Ramos (cell line): ENCODE measurements around the gene LAMA5.

Source experiments
- in situ Hi-C: fragments of 300-500 bp; cut with MboI; formaldehyde crosslinking; loops from one replicate; pipeline ENCODE4 v1.14.3; 2022; ENCODE audit warnings: low sequenced_read_pairs; ENCODE audit not compliant: unreplicated experiment

Gene LAMA5, protein sequence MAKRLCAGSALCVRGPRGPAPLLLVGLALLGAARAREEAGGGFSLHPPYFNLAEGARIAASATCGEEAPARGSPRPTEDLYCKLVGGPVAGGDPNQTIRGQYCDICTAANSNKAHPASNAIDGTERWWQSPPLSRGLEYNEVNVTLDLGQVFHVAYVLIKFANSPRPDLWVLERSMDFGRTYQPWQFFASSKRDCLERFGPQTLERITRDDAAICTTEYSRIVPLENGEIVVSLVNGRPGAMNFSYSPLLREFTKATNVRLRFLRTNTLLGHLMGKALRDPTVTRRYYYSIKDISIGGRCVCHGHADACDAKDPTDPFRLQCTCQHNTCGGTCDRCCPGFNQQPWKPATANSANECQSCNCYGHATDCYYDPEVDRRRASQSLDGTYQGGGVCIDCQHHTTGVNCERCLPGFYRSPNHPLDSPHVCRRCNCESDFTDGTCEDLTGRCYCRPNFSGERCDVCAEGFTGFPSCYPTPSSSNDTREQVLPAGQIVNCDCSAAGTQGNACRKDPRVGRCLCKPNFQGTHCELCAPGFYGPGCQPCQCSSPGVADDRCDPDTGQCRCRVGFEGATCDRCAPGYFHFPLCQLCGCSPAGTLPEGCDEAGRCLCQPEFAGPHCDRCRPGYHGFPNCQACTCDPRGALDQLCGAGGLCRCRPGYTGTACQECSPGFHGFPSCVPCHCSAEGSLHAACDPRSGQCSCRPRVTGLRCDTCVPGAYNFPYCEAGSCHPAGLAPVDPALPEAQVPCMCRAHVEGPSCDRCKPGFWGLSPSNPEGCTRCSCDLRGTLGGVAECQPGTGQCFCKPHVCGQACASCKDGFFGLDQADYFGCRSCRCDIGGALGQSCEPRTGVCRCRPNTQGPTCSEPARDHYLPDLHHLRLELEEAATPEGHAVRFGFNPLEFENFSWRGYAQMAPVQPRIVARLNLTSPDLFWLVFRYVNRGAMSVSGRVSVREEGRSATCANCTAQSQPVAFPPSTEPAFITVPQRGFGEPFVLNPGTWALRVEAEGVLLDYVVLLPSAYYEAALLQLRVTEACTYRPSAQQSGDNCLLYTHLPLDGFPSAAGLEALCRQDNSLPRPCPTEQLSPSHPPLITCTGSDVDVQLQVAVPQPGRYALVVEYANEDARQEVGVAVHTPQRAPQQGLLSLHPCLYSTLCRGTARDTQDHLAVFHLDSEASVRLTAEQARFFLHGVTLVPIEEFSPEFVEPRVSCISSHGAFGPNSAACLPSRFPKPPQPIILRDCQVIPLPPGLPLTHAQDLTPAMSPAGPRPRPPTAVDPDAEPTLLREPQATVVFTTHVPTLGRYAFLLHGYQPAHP (N-terminal part only)

DNA sequence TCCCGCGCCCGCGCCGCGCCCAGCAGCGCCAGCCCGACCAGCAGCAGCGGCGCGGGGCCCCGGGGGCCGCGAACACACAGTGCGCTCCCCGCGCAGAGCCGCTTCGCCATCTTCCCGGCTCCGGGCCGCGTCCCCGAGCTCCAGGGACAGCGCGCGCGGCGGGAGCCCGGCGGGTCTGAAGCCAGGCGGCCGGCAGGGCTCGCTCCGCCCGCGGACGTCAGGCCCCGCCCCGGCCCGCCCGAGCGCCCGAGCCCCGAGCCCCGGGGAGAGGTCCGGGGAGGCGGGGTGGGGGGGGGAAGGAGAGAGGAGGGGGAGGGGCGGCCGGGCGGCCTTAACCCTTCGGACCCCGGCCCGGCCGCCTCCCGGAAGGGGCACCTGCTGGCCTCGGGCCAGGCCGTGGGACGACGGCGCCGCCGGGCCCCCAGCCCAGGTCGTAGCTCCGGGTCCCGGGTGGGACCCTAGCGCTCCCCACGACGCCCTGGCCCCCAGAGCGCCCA lies at the start of gene LAMA5:
Gene LAMA5 (minus strand): TSS at position 177 of the 497 bp plus-strand sequence. CDS start 67 bp downstream, at position 110.
- in situ Hi-C loops, result no loop called here

DNA sequence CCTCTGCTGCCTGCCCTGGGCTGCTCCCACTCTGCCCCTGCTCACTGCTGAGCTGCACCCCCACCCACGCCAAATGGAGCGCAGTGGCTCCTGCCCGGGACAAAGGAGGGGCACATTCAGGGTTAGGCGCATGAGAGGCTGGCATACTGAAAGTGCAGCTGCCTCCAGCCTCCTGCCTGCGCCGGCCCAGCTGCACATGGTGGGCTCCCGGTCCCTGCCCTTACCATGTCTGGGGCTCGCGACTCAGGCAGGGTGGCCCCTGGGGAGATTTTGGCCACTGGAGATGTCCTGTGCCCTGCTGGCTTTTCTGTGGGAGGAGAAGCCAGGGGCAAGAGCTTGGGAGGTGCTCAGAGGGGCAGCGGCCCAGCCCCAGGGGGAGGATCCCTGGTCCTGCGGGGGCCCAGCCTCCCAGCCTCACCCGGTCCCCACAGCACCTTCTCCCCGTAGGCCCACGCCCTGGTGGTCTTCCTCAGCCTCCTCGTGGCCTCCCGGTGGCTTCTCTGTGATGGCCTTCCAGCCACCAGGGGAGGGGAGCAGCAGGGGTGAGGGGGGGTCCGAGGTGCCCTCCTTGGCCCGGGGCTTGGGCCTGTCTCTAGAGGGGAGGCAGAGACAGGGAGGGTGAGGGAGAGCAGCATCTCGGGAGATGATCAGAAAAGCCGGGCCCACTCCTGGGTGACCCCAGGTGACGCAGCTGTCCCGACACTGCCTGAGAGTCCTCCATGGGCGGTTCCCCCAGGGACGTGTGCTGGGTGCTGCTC lies 48.4 kb upstream of the LAMA5 start:
- in situ Hi-C loops, result no loop called here

DNA sequence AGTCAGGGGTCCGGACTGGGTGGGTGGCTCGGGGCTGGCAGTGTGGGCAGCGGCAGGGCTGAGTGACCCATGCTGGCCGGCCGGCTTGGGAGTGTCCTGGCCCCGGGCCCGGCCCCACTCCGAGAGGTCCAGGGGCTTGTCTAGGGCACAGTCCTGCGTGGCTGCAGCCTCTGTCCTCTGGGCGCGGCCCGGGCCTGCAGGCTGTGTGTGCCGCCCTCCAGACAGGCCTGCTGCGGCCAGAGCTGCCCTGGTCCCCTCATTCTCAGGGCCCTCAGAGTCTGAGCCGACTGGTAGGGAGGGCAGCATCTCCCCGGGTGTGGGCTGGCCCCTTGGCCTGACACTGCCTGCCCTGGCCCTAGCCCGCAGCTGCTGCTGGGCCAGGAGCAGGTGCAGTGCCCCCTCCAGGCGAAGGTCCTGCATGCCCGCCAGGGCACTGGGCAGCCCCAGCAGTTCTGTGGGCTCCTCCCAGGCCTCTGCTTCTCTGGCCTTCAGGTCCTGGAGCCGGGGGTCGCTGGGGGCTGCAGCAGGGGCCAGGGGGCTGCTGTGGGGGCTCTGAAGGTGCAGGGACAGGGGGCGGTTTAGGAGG lies 46.9 kb upstream of the LAMA5 start:
- in situ Hi-C loops, result no loop called here

DNA sequence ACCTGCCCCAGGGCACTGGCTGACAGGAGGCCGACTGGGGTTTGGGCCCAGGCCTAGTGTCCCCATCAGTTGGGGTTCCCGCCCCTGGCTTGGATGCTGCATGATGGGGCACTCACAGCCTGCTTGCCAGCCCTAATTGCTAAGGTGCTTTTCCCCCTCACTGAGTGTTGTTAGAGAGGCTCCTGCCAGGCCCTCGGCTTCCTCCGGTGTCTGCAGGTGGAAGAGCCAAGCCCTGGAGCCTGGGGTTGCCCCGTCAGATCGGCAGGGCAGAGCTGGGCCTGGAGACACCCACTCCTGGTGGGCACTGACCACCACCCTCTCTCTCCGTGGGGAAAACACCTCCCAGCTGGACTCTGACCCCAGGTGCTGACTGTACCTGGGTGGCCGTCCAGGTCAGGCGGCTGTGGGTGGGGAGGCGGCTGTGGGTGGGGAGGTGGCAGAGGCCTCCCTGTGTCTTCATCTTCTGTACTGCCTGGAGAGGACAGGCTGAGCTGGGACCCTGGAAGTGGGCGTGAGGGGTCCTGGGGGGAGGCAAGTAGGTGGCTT lies 46.0 kb upstream of the LAMA5 start:
- in situ Hi-C loops, result no loop called here

DNA sequence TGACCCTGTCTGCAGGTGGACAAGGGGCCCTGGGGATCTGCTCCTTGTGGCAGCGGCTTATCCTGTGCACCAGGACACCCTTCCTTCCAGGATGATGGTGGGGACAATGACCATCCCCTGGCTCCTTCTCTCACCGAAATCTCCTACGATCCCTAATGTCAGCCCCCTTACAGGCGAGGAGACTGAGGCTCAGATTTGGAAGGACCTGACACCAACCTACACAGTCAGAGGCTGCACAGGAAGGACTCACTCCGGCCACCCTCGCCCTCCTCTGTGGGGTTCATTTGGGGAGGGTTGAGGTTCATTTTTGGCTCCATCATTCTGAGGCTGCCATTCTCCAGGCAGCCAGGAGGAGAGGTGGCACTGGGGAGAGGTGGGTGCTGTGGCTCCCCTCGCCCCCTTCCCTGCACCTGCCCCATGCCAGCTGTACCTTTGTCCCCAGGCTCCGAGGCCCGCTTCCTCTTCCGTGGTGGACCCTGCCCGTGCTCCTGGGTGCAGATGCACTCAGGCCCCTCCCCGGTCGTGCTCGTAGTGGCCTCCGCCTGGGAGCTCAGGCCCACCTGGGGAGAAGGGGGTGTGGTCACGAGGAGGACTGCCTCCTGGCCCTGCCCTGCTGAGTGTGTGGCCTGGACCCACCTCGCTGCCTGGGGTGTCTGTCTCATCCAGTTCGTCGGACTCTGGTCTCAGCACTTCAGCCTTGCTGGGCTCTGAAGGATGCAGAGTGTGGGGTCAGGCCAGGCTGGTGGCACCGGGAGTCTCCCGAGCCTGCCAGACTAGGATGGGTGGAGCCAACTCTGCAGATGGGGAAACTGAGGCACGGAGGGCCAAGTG lies 45.3 kb upstream of the LAMA5 start:
- in situ Hi-C loops, result no loop called here

DNA sequence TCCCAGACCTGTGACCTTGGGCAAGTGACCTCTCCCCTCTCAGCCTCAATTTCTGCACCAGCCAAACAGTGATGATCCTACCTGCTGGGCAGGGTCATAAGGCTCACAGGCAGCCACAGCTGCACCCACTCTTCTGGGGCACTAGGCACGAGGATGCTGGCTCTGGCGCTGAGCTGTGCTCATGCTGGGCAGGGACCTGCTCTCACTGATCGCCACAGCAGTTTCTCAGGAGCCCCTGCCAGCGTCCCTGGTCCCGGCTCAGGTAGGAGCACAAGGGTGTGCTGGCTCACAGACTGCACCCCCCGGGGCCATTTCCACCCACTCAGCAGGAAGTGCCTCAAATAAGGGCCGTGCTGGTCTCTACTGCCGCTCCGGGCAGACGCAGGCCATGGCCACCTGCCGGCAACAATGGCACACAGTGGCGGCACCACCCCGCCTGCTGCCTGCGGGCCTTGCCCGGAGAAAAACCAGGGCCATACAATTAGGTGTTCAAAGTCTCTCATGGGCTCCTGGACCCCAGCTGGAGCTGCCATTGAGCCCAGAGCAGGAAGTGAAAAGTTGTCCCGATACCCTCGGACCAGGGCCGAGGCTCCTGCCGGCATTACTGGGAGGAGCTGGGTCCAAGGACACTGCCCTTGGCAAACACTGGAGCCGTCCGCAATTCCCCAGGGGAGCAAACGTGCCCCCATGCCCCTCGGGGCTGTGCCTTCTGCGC lies 44.5 kb upstream of the LAMA5 start:
- in situ Hi-C loops, result no loop called here

DNA sequence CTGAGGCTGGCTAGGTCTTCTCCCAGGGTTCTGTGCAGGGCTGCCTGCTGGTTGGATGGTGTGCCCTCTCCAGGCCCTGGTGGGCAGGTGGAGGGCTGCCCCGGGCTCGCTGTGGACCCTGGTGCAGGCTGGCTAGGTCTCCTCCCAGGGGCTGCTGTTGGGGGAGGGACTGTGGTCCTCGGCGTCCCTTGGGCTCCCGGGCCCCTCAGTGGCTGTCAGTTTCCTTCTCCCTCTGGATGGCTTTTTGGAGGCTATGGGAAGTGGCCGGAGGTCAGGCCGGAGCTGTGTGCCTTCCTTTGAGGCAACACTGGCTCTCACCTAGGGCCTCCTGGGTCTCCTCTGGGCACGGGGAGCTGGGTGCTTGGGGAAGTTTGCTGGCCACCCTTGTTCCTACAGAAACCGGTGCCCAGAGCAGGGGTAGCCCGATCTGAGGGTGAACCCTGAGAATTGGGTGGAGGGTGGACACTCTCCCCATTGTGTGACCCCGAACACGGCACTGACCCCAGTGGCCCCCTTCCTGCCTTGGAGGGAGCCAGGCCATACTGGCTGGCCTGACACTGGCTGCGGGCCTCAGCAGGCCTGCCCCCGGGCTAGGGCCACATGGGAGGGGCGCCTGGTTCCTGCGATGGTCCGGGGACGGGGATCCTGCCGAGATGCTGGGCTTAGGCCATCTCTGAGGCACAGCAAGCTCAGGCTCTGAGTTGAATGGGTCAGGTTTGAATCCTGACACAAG lies 43.8 kb upstream of the LAMA5 start:
- in situ Hi-C loops, result no loop called here

DNA sequence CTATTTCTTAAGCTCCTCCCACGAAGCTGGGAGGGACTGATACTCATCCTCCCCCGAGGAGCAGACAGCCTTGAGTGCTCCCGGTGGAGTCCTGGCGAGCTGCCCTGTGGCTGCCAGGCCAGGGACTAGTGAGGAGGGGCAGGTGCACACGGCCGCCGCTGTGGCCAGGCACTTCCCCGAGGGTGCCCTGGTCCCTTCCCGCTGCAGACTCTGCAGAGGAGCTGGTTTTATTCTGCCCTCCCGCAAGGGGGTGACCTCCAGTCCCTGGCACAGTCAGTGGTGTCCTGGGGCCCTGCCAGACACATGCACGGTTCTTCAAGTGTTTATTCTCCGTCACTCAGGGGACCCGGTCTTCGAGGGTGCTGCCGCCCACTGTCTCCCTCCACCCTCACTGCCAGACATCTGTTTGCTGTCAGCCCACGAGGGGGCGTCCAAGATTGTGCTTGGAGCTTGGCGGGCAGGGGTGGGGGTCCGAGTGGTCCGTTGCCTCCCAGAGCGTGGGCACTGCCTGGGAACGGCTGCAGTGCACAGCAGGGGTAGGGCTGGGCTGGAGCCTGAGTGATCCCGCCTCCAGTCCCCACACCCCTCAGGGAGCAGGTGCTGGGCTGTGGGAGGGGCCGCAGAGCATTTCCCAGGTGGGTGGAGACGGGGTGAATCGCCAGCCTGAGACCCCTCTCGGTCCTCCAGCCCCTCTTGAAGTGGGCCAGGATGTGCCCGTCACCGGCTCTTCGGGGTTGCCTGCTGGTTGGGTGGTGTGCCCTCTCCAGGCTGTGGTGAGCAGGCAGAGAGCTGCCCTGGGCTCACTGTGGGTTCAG lies 43.0 kb upstream of the LAMA5 start:
- in situ Hi-C loops, result loop anchor here (10.0 kb wide), 1 partner anchor 385 kb away; the partner anchor contains the start of gene MRGBP

DNA sequence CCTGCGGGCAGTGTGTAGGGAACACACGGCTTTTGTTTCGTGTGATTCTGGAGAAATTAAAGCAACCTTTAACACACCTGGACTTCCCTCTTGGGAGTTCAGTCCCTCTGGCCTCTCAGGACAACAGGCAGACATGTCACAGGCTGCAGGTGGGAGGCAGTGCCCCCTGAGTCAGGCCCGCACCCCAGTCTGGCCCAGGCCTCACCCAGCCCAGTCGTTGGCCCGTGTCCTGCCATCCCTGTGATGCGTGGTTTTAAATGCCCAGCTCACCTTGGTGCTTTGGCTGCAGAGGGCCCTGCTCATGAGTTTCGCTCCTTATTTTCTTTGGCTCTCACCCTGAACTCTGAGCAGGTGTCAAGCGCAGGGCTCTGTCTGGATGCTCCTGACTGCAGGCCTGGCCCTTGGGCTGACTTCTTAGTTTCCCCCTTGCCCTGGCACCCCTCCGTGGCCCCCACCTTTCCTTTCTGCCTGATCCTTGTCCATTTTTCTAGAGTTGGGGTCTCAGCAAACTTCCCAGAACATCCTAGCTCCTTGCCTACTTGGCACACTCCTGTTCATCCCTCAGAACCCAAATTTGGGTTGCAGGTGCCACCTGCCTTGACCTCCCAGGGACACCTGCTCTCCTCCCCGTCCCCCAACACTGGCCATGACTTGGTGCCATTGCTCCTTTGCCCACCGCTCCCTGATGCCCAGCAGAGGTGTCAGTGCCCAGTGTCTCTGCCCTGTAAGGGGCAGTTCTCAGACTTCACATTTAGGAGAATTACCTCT lies 42.2 kb upstream of the LAMA5 start:
- in situ Hi-C loops, result loop anchor here (10.0 kb wide), 1 partner anchor 386 kb away; the partner anchor contains the start of gene MRGBP

DNA sequence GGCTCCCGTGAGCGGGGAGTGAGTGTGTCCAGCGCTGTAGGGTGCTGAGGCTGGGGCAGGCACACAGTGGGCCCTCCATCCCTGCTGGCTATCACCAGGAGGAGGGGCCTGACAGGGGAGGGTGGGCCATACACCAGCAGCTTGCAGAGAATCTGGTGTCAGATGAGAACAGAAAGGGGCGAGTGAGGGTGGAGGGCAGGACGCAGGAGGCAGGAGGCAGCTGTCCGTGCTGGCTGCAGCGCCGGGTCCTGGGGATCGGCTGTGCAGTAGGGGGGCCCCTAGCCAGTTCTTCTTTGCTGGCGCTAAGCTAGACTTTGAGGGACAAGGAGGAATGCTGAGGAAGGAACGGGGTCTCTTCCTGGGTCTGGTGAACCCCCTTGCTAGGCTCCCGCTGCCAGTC lies 41.5 kb upstream of the LAMA5 start:
- in situ Hi-C loops, result loop anchor here (10.0 kb wide), 1 partner anchor 386 kb away; the partner anchor contains the start of gene MRGBP

DNA sequence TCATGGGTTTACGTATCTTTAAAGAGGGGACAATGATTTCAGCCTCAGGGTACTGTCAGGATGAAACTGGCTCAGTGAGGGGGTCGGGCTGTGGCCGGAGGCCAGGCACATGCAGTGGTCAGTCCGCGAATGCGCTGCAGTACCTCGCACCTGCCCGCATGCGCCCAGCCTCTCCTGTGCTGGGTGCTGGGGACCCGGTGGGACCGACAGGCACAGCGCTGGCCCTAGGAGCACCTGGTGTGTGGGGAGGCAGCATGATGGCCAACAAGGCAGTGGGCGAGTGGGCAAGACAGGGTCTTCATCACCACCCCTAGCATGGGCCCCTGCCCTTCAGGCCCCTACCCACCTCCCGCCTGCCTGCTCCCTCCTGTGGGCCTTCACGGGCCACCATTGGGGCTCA lies 40.9 kb upstream of the LAMA5 start:
- in situ Hi-C loops, result loop anchor here (10.0 kb wide), 1 partner anchor 387 kb away; the partner anchor contains the start of gene MRGBP

DNA sequence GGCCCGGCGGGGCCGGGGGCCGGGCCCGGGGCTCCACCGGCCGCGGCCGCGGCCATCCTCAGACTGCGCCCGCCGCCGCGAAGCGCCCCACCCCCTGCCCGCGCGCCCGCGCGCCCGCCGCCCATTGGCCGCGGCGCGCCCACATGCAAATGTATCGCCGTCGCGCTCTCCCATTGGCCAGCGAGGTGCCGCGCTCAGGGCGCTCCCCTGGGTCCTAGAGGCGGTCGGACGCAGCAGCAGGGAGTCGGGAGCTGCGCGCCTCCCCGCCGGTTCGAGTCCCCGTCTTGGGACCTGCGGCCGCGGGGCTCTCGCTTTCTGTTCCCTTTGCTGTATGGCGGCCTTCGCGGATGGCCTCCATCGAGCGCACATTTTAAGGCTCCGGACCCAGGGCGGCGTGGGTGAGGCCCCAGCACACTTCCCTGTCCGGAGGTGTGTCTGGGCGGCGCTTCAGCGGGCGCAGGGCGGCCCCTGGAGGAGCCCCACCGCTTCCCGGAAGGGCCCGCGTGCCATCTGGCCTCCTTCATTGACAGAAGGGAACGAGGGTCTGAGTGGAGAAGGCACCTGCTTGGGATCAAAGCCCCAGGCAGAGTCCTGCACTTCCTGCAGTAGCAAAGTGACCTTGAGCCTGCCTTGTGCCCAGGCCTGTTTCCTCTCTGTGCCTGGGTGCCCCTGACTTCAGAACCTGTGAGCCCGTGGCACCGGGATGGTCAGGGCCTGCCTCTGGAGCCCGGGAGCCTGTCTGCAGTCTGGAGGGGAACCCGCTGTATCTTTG lies 40.3 kb upstream of the LAMA5 start, which contains the start of gene CABLES2:
Gene CABLES2 (minus strand): TSS at position 65 of the 772 bp plus-strand sequence. CDS start 9 bp downstream, at position 56.
- in situ Hi-C loops, result loop anchor here (10.0 kb wide), 1 partner anchor 387 kb away; the partner anchor contains the start of gene MRGBP

DNA sequence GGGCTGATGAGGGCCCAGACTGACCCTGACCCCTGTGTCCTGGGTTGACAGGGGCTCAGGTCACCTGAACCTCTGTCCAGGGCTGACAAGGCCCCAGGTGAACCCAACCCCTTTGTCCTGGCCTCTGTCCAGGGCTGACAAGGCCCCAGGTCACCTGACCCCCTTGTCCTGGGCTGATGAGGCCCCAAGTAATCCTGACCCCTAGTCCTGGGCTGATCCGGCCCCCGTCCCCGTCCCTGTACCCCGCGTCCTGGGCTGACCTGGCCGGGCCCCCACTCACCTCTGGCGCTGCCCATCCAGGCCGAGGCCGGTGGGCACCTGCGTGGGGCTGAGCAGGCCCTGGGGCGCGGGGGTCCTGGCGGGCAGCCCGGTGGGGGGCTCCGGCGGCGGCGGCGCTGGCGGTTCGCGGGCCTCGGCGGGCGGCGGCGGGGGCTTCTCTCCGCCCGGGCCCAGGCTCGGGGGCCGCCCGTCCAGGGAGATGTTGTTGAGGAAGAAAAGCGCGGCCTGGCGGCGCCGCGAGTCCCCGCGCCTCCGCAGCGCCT lies 39.6 kb upstream of the LAMA5 start:
- in situ Hi-C loops, result loop anchor here (10.0 kb wide), 1 partner anchor 388 kb away; the partner anchor contains the start of gene MRGBP
